K562 (cell line): ENCODE measurements around the gene ABCB4. TPM values are rescaled to one million over a fixed set of nuclear protein-coding genes. Genes with fewer than 3 reads are reported as not detected.

Experiments
- ATAC-seq: fragments of 200-7000 bp; cut with Tn5 transposase; 3 replicates; pipeline ENCODE4 v1.9.1; 2020; ENCODE audit warnings: moderate library complexity
- BruUV-seq: library from RNA; stranded (reverse); fragments of 400-500 nt; replicated peaks from 2 replicates; lab custom pipeline; 2021; lab: Mats Ljungman, UMichigan
- CTCF ChIA-PET: fragments of 300-600 bp; formaldehyde crosslinking; extraction: SDS; loops from one replicate; lab custom pipeline; 2021; ENCODE audit warnings: low intra/inter-chr PET ratio; lab: Yijun Ruan, JAX
- POLR2A ChIA-PET: fragments of 300-600, 350-650 bp; sonication (Branson Sonifier 250); formaldehyde crosslinking; extraction: SDS; loops from one replicate; lab custom pipeline; 2021; ENCODE audit warnings: antibody characterized with exemption, inconsistent platforms; lab: Yijun Ruan, JAX
- DNase-seq, 4 experiments: peaks; one replicate each; pipeline versions ENCODE4 v3.0.0 to v3.0.0-alpha.2; 2011 to 2018; ENCODE audit warnings: low spot score in 3 of 4, mixed read lengths in 3 of 4; ENCODE audit errors: extremely low read depth in 1 of 4
- FAIRE-seq: peaks from 2 replicates; lab custom pipeline; 2011; peaks lifted over from hg19 to GRCh38; lab: Jason Lieb, UNC
- H2AFZ ChIP-seq: 2 replicates; pipeline ENCODE4 v1.6.0; 2011; ENCODE audit warnings: low read depth, low read length, control low read depth, inconsistent platforms
- H3K27ac ChIP-seq: fragments of 200-600 bp; 3 replicates; pipeline ENCODE4 v1.8.0; 2011; ENCODE audit warnings: low read depth, mild to moderate bottlenecking, control low read depth, inconsistent platforms, low read length, moderate library complexity, mixed read lengths; ENCODE audit errors: extremely low read depth
- H3K27me3 ChIP-seq, 2 experiments: fragments of 300-600 bp in 1 of 2; 2 replicates in 1 of 2; 3 replicates in 1 of 2; pipeline versions ENCODE4 v1.6.0 to v1.8.0; 2011; ENCODE audit warnings: inconsistent platforms in 2 of 2, low read length in 2 of 2, mild to moderate bottlenecking in 1 of 2, mixed read lengths in 1 of 2, moderate library complexity in 1 of 2; ENCODE audit not compliant: control insufficient read depth in 2 of 2, insufficient read depth in 2 of 2
- H3K36me3 ChIP-seq: fragments of 300-600 bp; 3 replicates; pipeline ENCODE4 v1.8.0; 2011; ENCODE audit warnings: mild to moderate bottlenecking, low read length, inconsistent platforms; ENCODE audit not compliant: control insufficient read depth, insufficient read depth
- H3K4me1 ChIP-seq, 2 experiments: fragments of 200-600 bp in 1 of 2; replicated peaks in 1 of 2; 2 replicates in 1 of 2; 3 replicates in 1 of 2; pipeline versions ENCODE4 v1.5.1 to v1.8.0; 2011; ENCODE audit warnings: inconsistent platforms in 2 of 2, low read length in 2 of 2, mild to moderate bottlenecking in 1 of 2, mixed read lengths in 1 of 2, moderate library complexity in 1 of 2; ENCODE audit not compliant: control insufficient read depth in 2 of 2, insufficient read depth in 2 of 2
- H3K4me2 ChIP-seq: 2 replicates; pipeline ENCODE4 v1.6.1; 2011; ENCODE audit warnings: low read length, control low read depth, inconsistent platforms, mixed read lengths; ENCODE audit not compliant: insufficient read depth
- H3K4me3 ChIP-seq: fragments of 200-600 bp; sonication (generic), shearing (Covaris generic); 2 replicates; pipeline ENCODE4 v1.5.1; 2016; ENCODE audit warnings: control low read depth, inconsistent platforms
- H3K79me2 ChIP-seq: fragments of 200-600 bp; 3 replicates; pipeline ENCODE4 v1.8.0; 2011; ENCODE audit warnings: low read length, inconsistent platforms; ENCODE audit not compliant: control insufficient read depth, insufficient read depth
- H3K9ac ChIP-seq, 2 experiments: 2 replicates each; pipeline versions ENCODE4 v1.6.0 to v1.6.1; 2011; ENCODE audit warnings: low read depth in 2 of 2, low read length in 2 of 2, control low read depth in 1 of 2, inconsistent platforms in 1 of 2, mild to moderate bottlenecking in 1 of 2, mixed read lengths in 1 of 2; ENCODE audit not compliant: insufficient read depth in 1 of 2
- H3K9me1 ChIP-seq: one replicate; pipeline ENCODE4 v1.6.0; 2011; ENCODE audit warnings: inconsistent platforms, mild to moderate bottlenecking, low read length, moderate library complexity; ENCODE audit not compliant: control insufficient read depth, insufficient read depth
- H3K9me3 ChIP-seq: replicated peaks from 2 replicates; pipeline ENCODE4 v1.5.1; 2011; ENCODE audit warnings: low read depth, low read length, inconsistent platforms; ENCODE audit not compliant: control insufficient read depth, insufficient read depth
- H4K20me1 ChIP-seq: replicated peaks from 2 replicates; pipeline ENCODE4 v1.6.1; 2011; ENCODE audit warnings: low read length, inconsistent platforms, mixed read lengths; ENCODE audit not compliant: control insufficient read depth, insufficient read depth
- ELF1 ChIP-seq: fragments of 200-800 bp; sonication (Bioruptor generic); IDR thresholded peaks from 2 replicates; pipeline ENCODE4 v1.6.1; 2016; ENCODE audit warnings: missing genetic modification characterization, missing compliant biosample characterization
- FOS ChIP-seq: IDR thresholded peaks from 3 replicates; pipeline ENCODE4 v1.6.1; 2011; ENCODE audit not compliant: insufficient read length; ENCODE audit errors: extremely low read depth
- FOXP1 ChIP-seq: sonication (generic); formaldehyde crosslinking; IDR thresholded peaks from 2 replicates; pipeline ENCODE4 v1.8.0; 2022; ENCODE audit warnings: mild to moderate bottlenecking, missing genetic modification reagents
- MTF1 ChIP-seq: fragments of 250-450 bp; sonication (Bioruptor Pico); IDR thresholded peaks from 2 replicates; pipeline ENCODE4 v1.9.0; 2021; ENCODE audit warnings: moderate library complexity, mild to moderate bottlenecking, inconsistent platforms, borderline replicate concordance
- PPARD ChIP-seq: fragments of 250-450 bp; sonication (Bioruptor Pico); IDR thresholded peaks from 2 replicates; pipeline ENCODE4 v1.8.0; 2022; ENCODE audit warnings: inconsistent platforms, mild to moderate bottlenecking, moderate library complexity
- TCF7L2 ChIP-seq: fragments of 150-350 bp; IDR thresholded peaks from 2 replicates; pipeline ENCODE4 v1.6.1; 2016; ENCODE audit warnings: low read depth, mild to moderate bottlenecking, low read length, moderate library complexity
- ZBED1 ChIP-seq: IDR thresholded peaks from 2 replicates; pipeline ENCODE4 v1.6.1; 2014
- WGBS: fragments of 100-300 bp; shearing (Covaris generic); methylation state at CpG from one replicate; pipeline ENCODE4 v1.1.6; 2016; ENCODE audit warnings: low coverage, mixed read lengths; ENCODE audit not compliant: insufficient coverage; ENCODE audit errors: missing lambda C conversion rate; 5-methylcytosine and 5-hydroxymethylcytosine counted together
- in situ Hi-C: fragments of 300-500 bp; cut with MboI; formaldehyde crosslinking; loops from 4 replicates; pipeline ENCODE4 v1.15.0; 2018; ENCODE audit warnings: inconsistent platforms, mixed read lengths
- intact Hi-C: fragments of 100-400 bp; cut with micrococcal nuclease; formaldehyde crosslinking; loops from 2 replicates; pipeline ENCODE4 v1.14.2; 2022
- polyA plus RNA-seq, 8 experiments: library from polyadenylated mRNA; depleted of rRNA in 4 of 8; stranded (reverse) in 5 of 8; unstranded in 3 of 8; fragments of >200 nt; fragmentation: Nextera tagmentation in 2 of 8; fragmentation: Illumina TruSeq in 1 of 8; extraction: Ambion mirVana in 2 of 8; extraction: Trizol in 1 of 8; gene quantifications; 2 replicates each; pipeline versions ENCODE4 v1.2.1 to v1.2.3, GENCODE V29; 2011 to 2014; ENCODE audit warnings: inconsistent platforms in 1 of 8, missing spikeins in 1 of 8
- total RNA-seq, 7 experiments: library from RNA; depleted of rRNA in 6 of 7; stranded (reverse); fragments of >200 nt in 6 of 7; fragmentation: Illumina TruSeq in 2 of 7; extraction: Trizol in 2 of 7; gene quantifications; 2 replicates each; pipeline versions ENCODE4 v1.2.1 to v1.2.3, GENCODE V29; 2011 to 2021; ENCODE audit warnings: low replicate concordance in 1 of 7
- TF ChIP-seq, protein P1 (sequence below), 2 experiments: fragments of 450-650 bp in 1 of 2; sonication (generic) in 1 of 2; formaldehyde crosslinking in 1 of 2; IDR thresholded peaks in 1 of 2; conservative IDR thresholded peaks in 1 of 2; 2 replicates each; pipeline versions ENCODE4 v1.6.1 to v1.8.1; 2016 to 2023; ENCODE audit warnings: mild to moderate bottlenecking in 2 of 2, moderate library complexity in 2 of 2, inconsistent platforms in 1 of 2, missing genetic modification reagents in 1 of 2
- TF ChIP-seq, protein P2 (sequence below): fragments of 450-650 bp; IDR thresholded peaks from one replicate; pipeline ENCODE4 v1.6.1; 2018; ENCODE audit warnings: mild to moderate bottlenecking, moderate library complexity; ENCODE audit not compliant: partially characterized antibody

ABCB4 gene
- total and polyA plus RNA-seq, 9 of the 15 experiments (the other 6 are each of a cell fraction or from before 2014, with no cell fraction given), result 0.06 to 0.73 (median 0.40) TPM

- Histone ChIP-seq H3K4me1 (no peaks in the 10 kb centered on the region), H3K27me3 (peaks cover 0 to 4% of the 10 kb centered on the region in 2 experiments; a peak in 1 of 5 replicates), H3K79me2 (no peaks in the 10 kb centered on the region), H3K4me2 (no peak overlapping the region), H2AFZ (no peak overlapping the region), H3K9ac (no peak overlapping the region), H3K27ac (no peak overlapping the region), H3K36me3 (no peaks in the 10 kb centered on the region), H3K9me3 (no peaks in the 10 kb centered on the region), H3K9me1 (no peaks in the 10 kb centered on the region), H3K4me3 (no peak overlapping the region), H4K20me1 (no peaks in the 10 kb centered on the region)
- in situ Hi-C loops, result no loop called here
- TF ChIP-seq, protein P1, sequence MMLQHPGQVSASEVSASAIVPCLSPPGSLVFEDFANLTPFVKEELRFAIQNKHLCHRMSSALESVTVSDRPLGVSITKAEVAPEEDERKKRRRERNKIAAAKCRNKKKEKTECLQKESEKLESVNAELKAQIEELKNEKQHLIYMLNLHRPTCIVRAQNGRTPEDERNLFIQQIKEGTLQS (IDR thresholded peaks at IDR 0.05), result no peak
- TF ChIP-seq, protein P1 (CRISPR knock-in tag; conservative IDR thresholded peaks at IDR 0.05), result no peak
- no peak for TF ChIP-seq MTF1 (CRISPR knock-in tag)
- TF ChIP-seq, protein P2, sequence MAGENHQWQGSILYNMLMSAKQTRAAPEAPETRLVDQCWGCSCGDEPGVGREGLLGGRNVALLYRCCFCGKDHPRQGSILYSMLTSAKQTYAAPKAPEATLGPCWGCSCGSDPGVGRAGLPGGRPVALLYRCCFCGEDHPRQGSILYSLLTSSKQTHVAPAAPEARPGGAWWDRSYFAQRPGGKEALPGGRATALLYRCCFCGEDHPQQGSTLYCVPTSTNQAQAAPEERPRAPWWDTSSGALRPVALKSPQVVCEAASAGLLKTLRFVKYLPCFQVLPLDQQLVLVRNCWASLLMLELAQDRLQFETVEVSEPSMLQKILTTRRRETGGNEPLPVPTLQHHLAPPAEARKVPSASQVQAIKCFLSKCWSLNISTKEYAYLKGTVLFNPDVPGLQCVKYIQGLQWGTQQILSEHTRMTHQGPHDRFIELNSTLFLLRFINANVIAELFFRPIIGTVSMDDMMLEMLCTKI, result no peak
- TF ChIP-seq FOS, result no peak
- TF ChIP-seq FOXP1, result no peak
- no peak for TF ChIP-seq ZBED1
- TF ChIP-seq TCF7L2, result no peak
- TF ChIP-seq ELF1 (tag), result no peak
- no peak for TF ChIP-seq PPARD (CRISPR knock-in tag)
- ATAC-seq, result no peak
- DNase-seq, result no peak
- POLR2A ChIA-PET, result no interaction called here
- CTCF ChIA-PET, result no interaction called here
- 2% methylated on average over 3 of the region's 3 CpGs for WGBS
- intact Hi-C loops, result no loop called here
- no TSS peak for BruUV-seq
- FAIRE-seq, result no peak
These were observed 6.6 kb upstream of the ABCB4 start for GRCh38 chr7:87482115-87482514.
